SU-DHL-6 (cell line): ENCODE results near the gene STIL.

Experiments
- CTCF ChIP-seq: fragments of 200-600 bp; sonication (generic); IDR thresholded peaks from one replicate; pipeline ENCODE4 v1.5.1; 2017; ENCODE audit warnings: antibody characterized with exemption, mild to moderate bottlenecking, low read length, moderate library complexity; ENCODE audit not compliant: insufficient read depth, poor library complexity, severe bottlenecking
- EZH2phosphoT487 ChIP-seq: fragments of 200-600 bp; sonication (generic), shearing (Covaris generic); conservative IDR thresholded peaks from 2 replicates; pipeline ENCODE4 v1.6.1; 2018; ENCODE audit warnings: mild to moderate bottlenecking, antibody characterized with exemption, low read length, moderate library complexity, mixed read lengths

GRCh38 chr1:47223174-47223920 lies 90.6 kb downstream of the STIL start:
- TF ChIP-seq CTCF (no peak), EZH2phosphoT487 (no peak)
